ENCODE results near the gene SMS. TPM values are rescaled to one million over a fixed set of nuclear protein-coding genes. Genes with fewer than 3 reads are reported as not detected.

Gene SMS
- total and polyA plus RNA-seq, 2 of the 4 experiments (the other 2 are of a cell fraction): 176 to 230 TPM

GRCh38 chrX:21905953-21906352, 34.6 kb upstream of the SMS start:
- Histone ChIP-seq H2BK20ac (ENCODE audit: low read depth, low read length) (no peak overlapping the region), H3K9me3 (ENCODE audit: control insufficient read depth, insufficient read depth, low read length) (no peaks in the 10 kb centered on the region), H2AFZ (replicated peaks; ENCODE audit: low read length, poor library complexity) (no peak overlapping the region), H2BK15ac (ENCODE audit: low read depth, low read length) (no peak overlapping the region), H2BK5ac (ENCODE audit: low read depth, low read length, poor library complexity, severe bottlenecking) (no peak overlapping the region), H3K4me2 (ENCODE audit: low read depth, low read length) (no peak overlapping the region), H4K5ac (ENCODE audit: low read depth, low read length) (no peak overlapping the region), H3K79me1 (ENCODE audit: low read depth in 1 of 2, low read length in 2 of 2) (no peaks in the 10 kb centered on the region), H3K23ac (ENCODE audit: low read depth, low read length) (no peak overlapping the region), H3K56ac (ENCODE audit: extremely low read depth, insufficient read depth, low read length) (no peak overlapping the region), H3K4ac (ENCODE audit: low read depth, low read length) (no peak overlapping the region), H3K4me1 (ENCODE audit: control insufficient read depth, insufficient read depth, low read length) (no peaks in the 10 kb centered on the region), H4K20me1 (ENCODE audit: insufficient read depth, low read length) (no peaks in the 10 kb centered on the region), H3K4me3 (ENCODE audit: insufficient read depth, low read depth, low read length) (no peak overlapping the region), H3K14ac (replicated peaks; ENCODE audit: low read depth, low read length) (no peak overlapping the region), H2BK120ac (ENCODE audit: low read depth, low read length) (no peak overlapping the region), H3K9me1 (ENCODE audit: insufficient read depth, low read length) (no peaks in the 10 kb centered on the region), H4K91ac (ENCODE audit: insufficient read depth, low read depth, low read length) (no peak overlapping the region), H4K8ac (ENCODE audit: low read depth in 2 of 2, low read length in 2 of 2) (no peak overlapping the region), H3K27me3 (ENCODE audit: control insufficient read depth, insufficient read depth, low read length) (peaks cover 4% of the 10 kb centered on the region; the same call in 1 of the 2 replicates), H3K9ac (ENCODE audit: low read depth, low read length) (no peak overlapping the region), H2AK9ac (replicated peaks; ENCODE audit: low read depth, low read length, poor library complexity) (no peak overlapping the region), H3K27ac (ENCODE audit: insufficient read depth, low read length) (no peak overlapping the region), H3K36me3 (ENCODE audit: control insufficient read depth, insufficient read depth, low read length) (no peaks in the 10 kb centered on the region), H2AK5ac (ENCODE audit: low read depth, low read length) (no peak overlapping the region), H3K18ac (ENCODE audit: low read depth, low read length) (no peak overlapping the region)
- DNase-seq (no peak), ATAC-seq (ENCODE audit: low read depth) (no peak)
- ChIA-PET POLR2A (ENCODE audit: unreplicated experiment) (no interaction called here), CTCF (interaction anchor here (0.5 kb wide), 1 partner anchor 12 kb away, joined by 3 read pairs; no protein-coding TSS in a partner anchor)
- no TSS peak for BruUV-seq (replicated peaks)
- in situ Hi-C loops (cut with MboI; ENCODE audit: low sequenced_read_pairs) (no loop called here), intact Hi-C loops (cut with micrococcal nuclease) (no loop called here), dilution Hi-C loops (cut with HindIII; ENCODE audit: low sequenced_read_pairs, unreplicated experiment) (no loop called here)
- TF ChIP-seq RFX5 (IDR thresholded peaks at IDR 0.05; ENCODE audit: low read depth, low read length): no peak
- no peak for TF ChIP-seq CEBPB (IDR thresholded peaks at IDR 0.05; ENCODE audit: low read depth, low read length)
- no peak for TF ChIP-seq POLR2A (IDR thresholded peaks at IDR 0.05; ENCODE audit: low read depth, low read length)
- TF ChIP-seq, protein P1, sequence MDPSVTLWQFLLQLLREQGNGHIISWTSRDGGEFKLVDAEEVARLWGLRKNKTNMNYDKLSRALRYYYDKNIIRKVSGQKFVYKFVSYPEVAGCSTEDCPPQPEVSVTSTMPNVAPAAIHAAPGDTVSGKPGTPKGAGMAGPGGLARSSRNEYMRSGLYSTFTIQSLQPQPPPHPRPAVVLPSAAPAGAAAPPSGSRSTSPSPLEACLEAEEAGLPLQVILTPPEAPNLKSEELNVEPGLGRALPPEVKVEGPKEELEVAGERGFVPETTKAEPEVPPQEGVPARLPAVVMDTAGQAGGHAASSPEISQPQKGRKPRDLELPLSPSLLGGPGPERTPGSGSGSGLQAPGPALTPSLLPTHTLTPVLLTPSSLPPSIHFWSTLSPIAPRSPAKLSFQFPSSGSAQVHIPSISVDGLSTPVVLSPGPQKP (IDR thresholded peaks at IDR 0.05; ENCODE audit: borderline replicate concordance, low read depth, low read length): no peak
- no peak for TF ChIP-seq USF2 (IDR thresholded peaks at IDR 0.05; ENCODE audit: low read depth, low read length)
- TF ChIP-seq, protein P2, sequence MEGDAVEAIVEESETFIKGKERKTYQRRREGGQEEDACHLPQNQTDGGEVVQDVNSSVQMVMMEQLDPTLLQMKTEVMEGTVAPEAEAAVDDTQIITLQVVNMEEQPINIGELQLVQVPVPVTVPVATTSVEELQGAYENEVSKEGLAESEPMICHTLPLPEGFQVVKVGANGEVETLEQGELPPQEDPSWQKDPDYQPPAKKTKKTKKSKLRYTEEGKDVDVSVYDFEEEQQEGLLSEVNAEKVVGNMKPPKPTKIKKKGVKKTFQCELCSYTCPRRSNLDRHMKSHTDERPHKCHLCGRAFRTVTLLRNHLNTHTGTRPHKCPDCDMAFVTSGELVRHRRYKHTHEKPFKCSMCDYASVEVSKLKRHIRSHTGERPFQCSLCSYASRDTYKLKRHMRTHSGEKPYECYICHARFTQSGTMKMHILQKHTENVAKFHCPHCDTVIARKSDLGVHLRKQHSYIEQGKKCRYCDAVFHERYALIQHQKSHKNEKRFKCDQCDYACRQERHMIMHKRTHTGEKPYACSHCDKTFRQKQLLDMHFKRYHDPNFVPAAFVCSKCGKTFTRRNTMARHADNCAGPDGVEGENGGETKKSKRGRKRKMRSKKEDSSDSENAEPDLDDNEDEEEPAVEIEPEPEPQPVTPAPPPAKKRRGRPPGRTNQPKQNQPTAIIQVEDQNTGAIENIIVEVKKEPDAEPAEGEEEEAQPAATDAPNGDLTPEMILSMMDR (conservative IDR thresholded peaks at IDR 0.05; ENCODE audit: low read depth, low read length): no peak
- no peak for TF ChIP-seq MXI1 (IDR thresholded peaks at IDR 0.05; ENCODE audit: borderline replicate concordance, low read depth, low read length)
- no peak for TF ChIP-seq CHD1 (IDR thresholded peaks at IDR 0.05; ENCODE audit: low read depth, low read length)
- TF ChIP-seq MAFK (IDR thresholded peaks at IDR 0.05; ENCODE audit: low read depth, low read length): no peak
- no peak for TF ChIP-seq RCOR1 (IDR thresholded peaks at IDR 0.05; ENCODE audit: insufficient replicate concordance, low read length)
- TF ChIP-seq BHLHE40 (IDR thresholded peaks at IDR 0.05; ENCODE audit: low read depth, low read length): no peak
- TF ChIP-seq MAZ (IDR thresholded peaks at IDR 0.05; ENCODE audit: borderline replicate concordance, low read depth, low read length): no peak
- no peak for TF ChIP-seq SMC3 (IDR thresholded peaks at IDR 0.05; ENCODE audit: low read depth, low read length)
- TF ChIP-seq RAD21 (IDR thresholded peaks at IDR 0.05; ENCODE audit: low read length): no peak
- TF ChIP-seq NFE2L2 (IDR thresholded peaks at IDR 0.05; ENCODE audit: low read depth, low read length): no peak
- TF ChIP-seq FOS (IDR thresholded peaks at IDR 0.05; ENCODE audit: low read depth, low read length): no peak
- WGBS, 2 experiments (ENCODE audit: extremely low coverage in 2 of 2, insufficient read length in 1 of 2): no CpG with 5 or more reads among the region's 3 CpGs
